ENCODE measurements around the gene GALNT15.

Gene GALNT15

DNA sequence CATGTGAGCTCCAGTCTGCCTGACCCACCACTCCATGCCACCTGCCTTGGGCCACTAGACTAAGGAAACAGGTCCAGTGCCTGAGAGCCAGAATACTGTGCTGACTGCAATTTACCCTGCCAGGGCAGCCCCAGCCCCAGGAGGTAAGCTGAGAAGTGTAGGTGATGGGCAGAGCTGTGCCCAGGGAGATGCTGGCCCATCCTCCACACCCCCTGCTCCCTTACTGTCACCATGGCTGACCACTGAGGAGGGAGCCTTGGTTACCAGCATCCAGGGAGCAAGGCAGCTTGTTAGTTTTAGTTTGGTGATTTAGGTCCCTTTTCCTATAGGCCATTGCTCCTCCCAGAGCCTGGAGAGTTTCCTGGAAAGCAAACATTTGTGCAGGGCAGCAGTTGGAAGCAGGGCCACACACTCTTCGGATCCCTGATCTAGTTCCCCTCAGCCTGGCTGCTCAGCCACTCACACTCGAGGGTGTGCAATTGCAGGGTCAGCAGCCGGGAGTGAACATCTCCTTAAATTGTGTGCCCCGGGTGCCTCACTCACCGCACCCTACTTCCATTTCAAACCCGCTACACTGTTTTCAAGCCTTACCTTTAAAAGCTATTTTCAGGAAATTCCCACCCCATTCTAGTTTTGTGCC, 2.0 kb downstream of the GALNT15 start:
- POLR2A ChIA-PET = interaction anchor here (1.4 kb wide), 1 partner anchor 47 kb away, joined by 3 read pairs; no protein-coding TSS in a partner anchor
- CTCF ChIA-PET = interaction anchor here (0.8 to 18.2 kb wide), 17 partner anchors 15 to 365 kb away, joined by 3 to 364 read pairs (median 4); no protein-coding TSS in a partner anchor
- peak overlapping the region; percentile 65 for H3K4me3 ChIP-seq (ENCODE audit: low read depth, low read length)
- TF ChIP-seq, protein P1, sequence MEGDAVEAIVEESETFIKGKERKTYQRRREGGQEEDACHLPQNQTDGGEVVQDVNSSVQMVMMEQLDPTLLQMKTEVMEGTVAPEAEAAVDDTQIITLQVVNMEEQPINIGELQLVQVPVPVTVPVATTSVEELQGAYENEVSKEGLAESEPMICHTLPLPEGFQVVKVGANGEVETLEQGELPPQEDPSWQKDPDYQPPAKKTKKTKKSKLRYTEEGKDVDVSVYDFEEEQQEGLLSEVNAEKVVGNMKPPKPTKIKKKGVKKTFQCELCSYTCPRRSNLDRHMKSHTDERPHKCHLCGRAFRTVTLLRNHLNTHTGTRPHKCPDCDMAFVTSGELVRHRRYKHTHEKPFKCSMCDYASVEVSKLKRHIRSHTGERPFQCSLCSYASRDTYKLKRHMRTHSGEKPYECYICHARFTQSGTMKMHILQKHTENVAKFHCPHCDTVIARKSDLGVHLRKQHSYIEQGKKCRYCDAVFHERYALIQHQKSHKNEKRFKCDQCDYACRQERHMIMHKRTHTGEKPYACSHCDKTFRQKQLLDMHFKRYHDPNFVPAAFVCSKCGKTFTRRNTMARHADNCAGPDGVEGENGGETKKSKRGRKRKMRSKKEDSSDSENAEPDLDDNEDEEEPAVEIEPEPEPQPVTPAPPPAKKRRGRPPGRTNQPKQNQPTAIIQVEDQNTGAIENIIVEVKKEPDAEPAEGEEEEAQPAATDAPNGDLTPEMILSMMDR (IDR thresholded peaks at IDR 0.05; ENCODE audit: insufficient read depth, low read length, missing control alignments) = no peak
- DNase-seq (ENCODE audit: low read depth, low spot score) = no peak

DNA sequence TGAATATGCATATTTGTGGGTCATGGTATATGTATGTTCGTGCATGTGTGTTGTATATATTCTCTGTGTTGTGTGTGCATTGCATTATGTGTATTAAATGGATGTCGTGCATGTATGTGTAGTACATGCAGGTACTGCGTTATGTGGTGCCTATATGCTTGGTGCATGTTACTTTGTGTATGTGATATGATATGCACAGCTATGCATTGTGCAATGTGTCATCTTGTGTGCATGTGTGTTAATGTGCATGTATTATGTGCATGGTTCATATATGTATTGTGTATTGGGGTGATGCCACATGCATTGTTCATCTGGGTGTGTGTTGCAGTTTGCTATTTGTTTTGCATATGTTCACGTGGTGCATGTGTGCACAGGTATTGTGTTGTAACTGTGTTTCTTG, 2.9 kb downstream of the GALNT15 start:
- ChIA-PET POLR2A (interaction anchor here (2.0 kb wide), 1 partner anchor 100 kb away, joined by 7 read pairs; no protein-coding TSS in a partner anchor), CTCF (interaction anchor here (1.2 to 18.2 kb wide), 9 partner anchors 24 to 375 kb away, joined by 3 to 364 read pairs (median 5); no protein-coding TSS in a partner anchor)
- DNase-seq (ENCODE audit: low read depth, low spot score) = no peak
- peak overlapping the region; percentile 65 for H3K4me3 ChIP-seq (ENCODE audit: low read depth, low read length)
- TF ChIP-seq, protein P1 (IDR thresholded peaks at IDR 0.05; ENCODE audit: insufficient read depth, low read length, missing control alignments) = no peak

DNA sequence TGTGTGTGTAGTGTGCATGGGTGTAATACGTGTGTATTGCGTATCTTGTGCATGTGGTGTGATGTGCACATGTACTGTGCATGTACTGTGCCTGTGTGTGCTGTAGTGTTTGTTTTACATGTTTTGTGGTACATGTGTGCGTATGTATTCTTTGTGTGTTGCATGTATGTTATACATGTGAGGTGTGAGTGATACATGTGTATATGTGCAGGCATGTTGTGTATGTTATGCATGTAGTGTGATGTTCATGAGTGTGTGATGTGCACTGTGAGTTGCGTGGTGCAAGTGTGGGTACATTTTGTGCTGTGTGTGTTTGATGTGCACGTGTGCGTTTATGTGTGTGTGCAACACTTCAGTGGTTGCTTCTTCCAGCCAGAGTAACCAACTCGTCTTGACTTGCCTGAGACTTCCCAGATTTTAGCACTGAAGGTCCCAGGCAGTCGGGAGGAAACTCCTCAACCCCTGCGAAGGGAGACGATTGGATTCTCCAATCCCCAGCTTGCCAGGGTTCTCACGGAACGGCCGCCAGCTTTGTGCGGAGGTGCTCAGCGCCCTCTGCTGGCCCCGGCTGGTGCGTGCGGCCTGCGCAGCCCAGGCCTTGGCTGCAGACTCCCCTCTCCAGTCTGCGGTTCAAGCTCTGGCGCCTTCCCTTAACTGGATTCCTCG, 3.6 kb downstream of the GALNT15 start:
- TF ChIP-seq, protein P1 (IDR thresholded peaks at IDR 0.05; ENCODE audit: insufficient read depth, low read length, missing control alignments) = peak; percentile 100
- CTCF ChIA-PET = interaction anchor here (0.6 to 18.2 kb wide), 40 partner anchors 8 to 376 kb away, joined by 3 to 364 read pairs (median 4); no protein-coding TSS in a partner anchor
- H3K4me3 ChIP-seq (ENCODE audit: low read depth, low read length) = peak overlapping the region; percentile 65
- no peak for DNase-seq (ENCODE audit: low read depth, low spot score)
- POLR2A ChIA-PET = interaction anchor here (1.5 to 2.0 kb wide), 2 partner anchors 100 to 117 kb away, joined by 7 to 16 read pairs; no protein-coding TSS in a partner anchor

DNA sequence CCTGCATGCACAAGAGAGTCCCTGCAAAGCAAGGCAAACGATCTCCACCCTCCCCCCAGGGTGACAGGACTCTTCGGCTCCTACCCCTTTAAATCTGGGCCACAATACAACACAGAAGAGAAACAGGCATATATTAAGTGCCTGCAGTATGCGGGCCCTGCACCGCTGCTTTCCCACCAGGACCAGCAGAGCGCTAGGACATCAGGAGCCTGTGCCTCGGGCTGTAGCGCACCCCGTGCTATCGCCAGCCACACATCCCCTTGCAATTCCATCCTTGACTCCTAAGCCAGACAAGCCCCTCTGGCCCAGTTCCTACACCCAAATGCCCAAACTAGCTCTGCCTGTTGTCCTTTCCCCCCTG, 4.1 kb downstream of the GALNT15 start:
- TF ChIP-seq, protein P1 (IDR thresholded peaks at IDR 0.05; ENCODE audit: insufficient read depth, low read length, missing control alignments) = no peak
- no peak overlapping the region; the same call in 1 of the 2 replicates for H3K4me3 ChIP-seq (ENCODE audit: low read depth, low read length)
- CTCF ChIA-PET = interaction anchor here (0.6 to 18.2 kb wide), 40 partner anchors 8 to 376 kb away, joined by 3 to 364 read pairs (median 4); no protein-coding TSS in a partner anchor
- DNase-seq (ENCODE audit: low read depth, low spot score) = no peak
- POLR2A ChIA-PET = interaction anchor here (1.5 to 2.0 kb wide), 2 partner anchors 101 to 118 kb away, joined by 7 to 16 read pairs; no protein-coding TSS in a partner anchor

DNA sequence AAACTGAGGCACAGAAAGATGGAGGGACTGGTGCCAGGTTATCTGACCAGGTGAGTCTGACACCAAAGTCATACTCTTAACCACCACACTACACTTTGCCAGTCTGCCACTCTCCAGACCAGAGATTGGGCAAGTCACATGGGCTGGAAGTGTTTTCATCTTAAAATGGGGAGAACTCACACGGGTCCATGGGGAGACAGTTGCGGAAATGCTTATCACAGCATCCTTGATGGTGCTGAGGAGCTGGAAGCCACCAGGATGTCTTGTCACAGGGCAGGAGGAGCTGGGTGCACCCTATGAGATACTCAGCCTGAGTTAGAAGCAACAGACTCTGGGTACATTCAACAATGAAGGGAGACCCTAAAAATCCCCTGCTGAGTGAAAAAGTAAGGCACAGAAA, 4.8 kb downstream of the GALNT15 start:
- TF ChIP-seq, protein P1 (IDR thresholded peaks at IDR 0.05; ENCODE audit: insufficient read depth, low read length, missing control alignments) = no peak
- ChIA-PET CTCF (interaction anchor here (0.8 to 18.2 kb wide), 21 partner anchors 11 to 365 kb away, joined by 3 to 364 read pairs (median 6); no protein-coding TSS in a partner anchor), POLR2A (interaction anchor here (0.7 to 1.5 kb wide), 3 partner anchors 26 to 119 kb away, joined by 3 to 16 read pairs (median 5); no protein-coding TSS in a partner anchor)
- DNase-seq (ENCODE audit: low read depth, low spot score) = no peak
- no peak overlapping the region for H3K4me3 ChIP-seq (ENCODE audit: low read depth, low read length)

All from AG04449 (cell line).